Measurements from ENCODE around the gene NUFIP1. TPM values are rescaled to one million over a fixed set of nuclear protein-coding genes. Genes with fewer than 3 reads are reported as not detected.

The NUFIP1 gene
- polyA plus RNA-seq, 6 donors from 2014 or later = 4.0 to 5.4 (median 4.9) TPM

DNA sequence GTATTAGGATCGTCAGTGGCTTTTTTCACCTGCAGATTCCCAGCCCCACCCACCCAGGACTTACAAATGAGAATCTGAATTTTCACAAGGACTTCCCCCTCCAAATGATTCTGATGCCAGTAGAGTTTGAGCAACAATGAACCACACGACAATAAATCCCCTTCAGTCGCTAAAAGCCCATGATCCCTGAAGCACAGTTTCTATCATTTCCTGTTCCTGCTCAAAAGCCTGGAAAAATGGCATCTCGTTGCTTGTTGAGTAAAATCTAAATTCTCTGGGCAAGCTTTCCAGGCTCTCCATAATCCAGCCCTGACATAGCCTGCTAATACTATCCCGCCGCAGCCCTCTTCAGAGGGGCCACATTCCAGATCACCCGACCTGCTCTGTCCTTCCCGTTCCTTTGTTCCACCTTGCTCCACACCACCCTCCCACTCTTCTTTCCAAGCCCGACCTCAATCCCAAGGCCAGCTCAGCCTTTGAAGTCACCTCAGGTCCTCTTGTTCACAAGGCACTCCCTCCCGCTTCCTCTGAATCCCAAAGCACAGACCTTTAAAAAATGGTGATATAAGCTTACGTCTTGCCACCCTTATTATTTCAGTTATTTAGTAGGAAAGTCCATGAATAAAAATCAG lies 67.9 kb downstream of the NUFIP1 start:
- H3K4me1 Mint-ChIP-seq = no peaks in the 10 kb centered on the region
- no peak for ATAC-seq (ENCODE audit: low read depth in 2 of 2)
- H3K27me3 Mint-ChIP-seq = peaks cover 15 to 24% (median 19%) of the 10 kb centered on the region in 3 donors
- peak overlapping the region in 3 of 8 donors; percentile 25 to 58 (median 44) for H3K4me3 Mint-ChIP-seq
- no peak for DNase-seq
- H3K27ac Mint-ChIP-seq = peak overlapping the region in 2 of 6 donors; percentile 53 to 87
- no peaks in the 10 kb centered on the region for H3K9me3 Mint-ChIP-seq
- no peaks in the 10 kb centered on the region for H3K36me3 Mint-ChIP-seq

DNA sequence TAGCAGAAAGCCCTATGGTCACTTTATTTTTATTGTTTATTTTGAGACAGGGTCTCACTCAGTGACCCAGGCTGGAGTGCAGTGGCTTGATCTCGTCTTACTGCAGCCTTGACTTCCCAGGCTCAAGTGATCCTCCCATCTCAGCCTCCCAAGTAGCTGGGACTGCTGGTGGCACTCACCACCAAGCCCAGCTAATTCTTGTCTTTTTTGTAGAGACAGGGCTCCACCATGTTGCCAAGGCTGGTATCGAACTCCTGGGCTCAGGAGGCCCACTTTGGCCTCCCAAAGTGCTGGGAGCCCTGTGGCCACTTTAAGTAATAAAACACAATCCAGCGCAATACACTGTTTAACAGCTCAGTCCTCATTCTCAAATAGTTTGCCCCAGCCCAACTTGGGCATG lies 69.3 kb downstream of the NUFIP1 start:
- Mint-ChIP-seq H3K36me3 (no peaks in the 10 kb centered on the region), H3K9me3 (no peaks in the 10 kb centered on the region), H3K4me1 (no peaks in the 10 kb centered on the region), H3K27me3 (peaks cover 6 to 10% (median 8%) of the 10 kb centered on the region in 3 donors), H3K27ac (no peak overlapping the region), H3K4me3 (peak overlapping the region in 4 of 8 donors; percentile 16 to 65 (median 41))
- ATAC-seq (ENCODE audit: low read depth in 2 of 2) = no peak
- no peak for DNase-seq

DNA sequence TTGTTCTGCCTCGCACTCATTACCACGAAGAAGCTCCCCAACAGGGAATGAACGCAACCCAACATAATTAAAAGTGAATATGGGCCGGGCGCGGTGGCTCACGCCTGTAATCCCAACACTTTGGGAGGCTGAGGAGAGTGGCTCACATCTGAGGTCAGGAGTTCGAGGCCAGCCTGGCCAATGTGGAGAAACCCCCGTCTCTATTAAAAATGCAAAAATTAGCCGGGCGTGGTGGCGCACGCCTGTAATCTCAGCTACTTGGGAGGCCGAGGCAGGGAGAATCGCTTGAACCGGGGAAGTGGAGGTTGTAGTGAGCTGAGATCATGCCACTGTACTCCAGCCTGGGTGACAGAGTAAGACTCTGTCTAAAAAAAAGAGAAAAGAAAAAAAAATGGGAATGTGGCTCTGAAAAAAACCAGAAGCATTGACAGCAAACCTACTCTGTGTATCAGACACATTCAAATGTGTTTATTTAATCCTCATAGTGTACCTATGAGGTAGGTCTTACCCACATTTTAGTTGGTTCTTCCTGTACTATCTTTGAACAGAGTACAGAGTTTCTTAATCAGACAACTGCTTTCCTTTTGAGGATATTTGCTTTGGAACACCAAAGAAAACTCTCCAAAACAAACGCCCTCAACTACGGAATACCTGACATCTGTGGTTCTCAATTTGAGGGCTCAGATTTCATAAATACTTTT lies 70.0 kb downstream of the NUFIP1 start:
- peak overlapping the region in 2 of 8 donors; percentile 26 to 37 for H3K4me3 Mint-ChIP-seq
- DNase-seq = no peak
- no peaks in the 10 kb centered on the region for H3K9me3 Mint-ChIP-seq
- no peaks in the 10 kb centered on the region for H3K36me3 Mint-ChIP-seq
- peaks cover 0 to 3% (median 3%) of the 10 kb centered on the region in 3 donors for H3K27me3 Mint-ChIP-seq
- no peak for ATAC-seq (ENCODE audit: low read depth in 2 of 2)
- no peaks in the 10 kb centered on the region for H3K4me1 Mint-ChIP-seq
- peak overlapping the region in 2 of 6 donors; percentile 56 to 79 for H3K27ac Mint-ChIP-seq

DNA sequence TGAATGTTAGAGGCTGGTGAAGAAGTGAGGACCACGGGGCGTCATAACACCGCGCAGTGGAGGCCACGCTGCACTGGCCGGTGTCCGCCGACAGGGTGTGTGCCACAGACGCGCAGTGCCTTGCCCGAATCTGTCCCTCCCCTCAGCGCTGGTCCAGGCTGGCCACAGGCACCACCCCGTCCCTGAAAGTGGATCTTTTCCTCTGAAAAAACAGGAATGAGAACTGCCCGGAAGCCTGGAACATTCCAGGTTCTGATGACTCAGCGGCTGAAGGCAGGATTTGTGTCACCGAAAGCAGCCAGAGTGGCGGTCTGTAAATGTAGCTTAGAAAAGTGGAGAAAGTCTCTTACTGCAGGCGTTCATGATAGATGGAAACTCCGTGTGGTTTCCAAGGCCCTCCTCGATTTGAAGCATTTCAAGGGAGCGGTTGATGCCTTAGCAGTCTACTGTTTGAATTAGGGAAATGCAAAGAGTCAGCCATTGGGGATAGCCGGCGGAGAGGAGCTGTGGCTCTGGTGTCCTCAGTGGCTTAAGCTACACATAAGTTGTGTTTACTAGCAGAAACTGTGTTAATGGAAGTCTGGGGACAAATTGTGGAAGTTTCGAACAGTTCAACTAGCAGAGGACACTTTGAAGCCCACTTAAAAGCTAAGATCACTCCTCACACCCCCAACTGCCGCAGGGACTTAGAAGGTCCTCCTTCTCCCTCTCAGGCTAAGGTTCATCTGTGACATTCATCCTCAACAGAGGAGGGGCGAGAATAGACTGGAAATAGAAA lies 70.8 kb downstream of the NUFIP1 start:
- ATAC-seq (ENCODE audit: low read depth in 2 of 2) (peak; percentile 72 to 75), DNase-seq (peak; percentile 85)
- Mint-ChIP-seq H3K4me1 (no peaks in the 10 kb centered on the region), H3K27ac (no peak overlapping the region), H3K4me3 (no peak overlapping the region), H3K27me3 (no peaks in the 10 kb centered on the region), H3K9me3 (no peaks in the 10 kb centered on the region), H3K36me3 (no peaks in the 10 kb centered on the region)

DNA sequence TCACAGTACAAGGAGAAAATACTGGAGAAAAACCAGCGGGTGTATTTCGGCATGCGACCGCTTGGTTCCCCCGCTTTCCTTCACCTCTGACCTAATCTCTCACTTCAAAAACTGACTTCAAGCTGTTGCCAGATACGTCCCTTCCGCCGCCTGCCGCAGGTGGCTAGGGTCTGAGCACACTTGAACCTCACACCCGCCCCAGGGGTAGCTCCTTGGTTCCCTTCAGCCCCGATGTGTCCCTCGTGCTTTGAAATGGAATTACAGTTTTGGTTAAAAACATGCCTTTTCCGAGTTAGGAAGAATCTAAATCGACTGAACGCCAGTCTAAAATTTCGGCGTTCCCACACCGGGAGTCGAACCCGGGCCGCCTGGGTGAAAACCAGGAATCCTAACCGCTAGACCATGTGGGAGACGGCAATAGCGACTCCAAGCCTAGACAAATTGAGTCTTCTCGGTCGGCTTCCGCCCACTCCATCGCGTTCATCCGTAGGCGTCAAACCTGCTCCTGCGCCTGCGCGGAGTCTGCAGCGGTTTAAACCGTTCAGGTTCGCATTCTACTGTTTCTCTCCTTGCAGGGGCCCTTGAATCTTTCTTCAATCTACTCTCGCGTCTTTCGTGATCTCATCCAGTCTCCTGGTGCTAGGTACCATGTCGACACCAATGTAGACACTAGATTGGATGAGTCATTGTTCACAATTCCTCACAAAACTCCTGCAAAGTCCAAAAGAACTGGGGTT lies 71.5 kb downstream of the NUFIP1 start:
- no peak overlapping the region for H3K27ac Mint-ChIP-seq
- H3K36me3 Mint-ChIP-seq = no peaks in the 10 kb centered on the region
- H3K9me3 Mint-ChIP-seq = no peaks in the 10 kb centered on the region
- no peaks in the 10 kb centered on the region for H3K4me1 Mint-ChIP-seq
- H3K27me3 Mint-ChIP-seq = no peaks in the 10 kb centered on the region
- no peak overlapping the region for H3K4me3 Mint-ChIP-seq
- DNase-seq (peak; percentile 95), ATAC-seq (ENCODE audit: low read depth in 2 of 2) (peak; percentile 79 to 83)

DNA sequence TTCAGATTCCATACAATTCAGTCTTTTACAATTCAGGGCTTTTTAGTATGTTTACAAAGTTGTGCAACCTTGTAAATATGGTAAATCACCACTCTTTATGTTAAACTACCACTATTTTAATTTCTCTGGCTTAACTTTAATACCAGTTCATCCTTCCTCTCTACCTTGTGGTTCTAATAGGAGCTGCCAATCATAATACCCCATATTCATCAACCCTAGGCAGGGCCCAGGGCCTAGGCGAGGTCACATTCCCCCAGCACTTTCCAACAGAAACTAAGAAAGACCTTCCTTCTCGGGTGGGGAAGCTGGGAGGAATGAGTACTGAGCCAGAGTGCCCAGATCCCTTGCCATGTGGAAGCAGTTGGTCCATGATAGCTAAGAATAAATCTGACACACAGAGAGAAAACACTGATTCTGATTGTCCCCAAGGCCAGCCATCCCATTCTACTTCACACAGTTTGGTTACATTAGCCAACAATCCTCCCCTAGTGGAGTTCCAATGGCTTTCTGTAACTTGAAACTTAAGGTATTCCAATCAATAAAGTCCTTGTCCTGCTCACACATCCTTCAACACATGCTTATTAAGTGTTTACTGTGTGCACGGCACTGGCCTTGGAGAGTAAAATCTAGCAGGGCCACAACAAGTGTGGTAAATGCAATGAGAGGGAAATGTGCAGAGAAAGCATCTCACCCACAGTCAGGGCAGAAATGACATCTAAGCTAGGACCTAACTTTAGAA lies 76.8 kb downstream of the NUFIP1 start:
- Mint-ChIP-seq H3K4me1 (no peaks in the 10 kb centered on the region), H3K4me3 (no peak overlapping the region), H3K27ac (no peak overlapping the region), H3K9me3 (peaks cover 1 to 18% (median 15%) of the 10 kb centered on the region in 7 donors), H3K27me3 (peaks cover 0 to 12% (median 5%) of the 10 kb centered on the region in 3 donors), H3K36me3 (peaks cover 0 to 8% of the 10 kb centered on the region in 2 donors)
- DNase-seq (no peak), ATAC-seq (ENCODE audit: low read depth in 2 of 2) (no peak)

DNA sequence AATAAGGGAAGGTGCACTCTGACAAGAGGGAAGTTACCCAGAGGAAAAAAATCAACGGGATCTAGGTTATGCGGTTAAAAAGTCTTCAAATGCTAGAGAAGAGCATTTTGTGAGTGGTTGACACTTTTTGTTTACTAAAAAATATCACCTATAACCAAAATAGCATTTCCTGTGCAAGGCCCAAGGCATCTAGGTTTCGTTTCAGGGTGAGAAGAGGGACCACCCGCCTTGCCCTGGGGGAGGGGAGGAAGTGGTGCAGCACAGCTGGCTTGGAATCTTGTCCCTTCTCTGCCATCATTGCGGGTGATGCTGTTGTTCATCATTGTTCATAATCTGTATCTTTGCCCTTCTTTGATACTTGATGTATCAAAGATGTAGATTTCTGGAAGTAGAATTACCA lies 80.6 kb downstream of the NUFIP1 start:
- ATAC-seq (ENCODE audit: low read depth in 2 of 2) (no peak), DNase-seq (no peak)
- peaks cover 1 to 18% (median 15%) of the 10 kb centered on the region in 7 donors for H3K9me3 Mint-ChIP-seq
- H3K36me3 Mint-ChIP-seq = peaks cover 0 to 8% of the 10 kb centered on the region in 2 donors
- H3K4me3 Mint-ChIP-seq = no peak overlapping the region
- H3K27ac Mint-ChIP-seq = no peak overlapping the region
- H3K27me3 Mint-ChIP-seq = peaks cover 4 to 24% (median 22%) of the 10 kb centered on the region in 3 donors
- H3K4me1 Mint-ChIP-seq = no peaks in the 10 kb centered on the region

DNA sequence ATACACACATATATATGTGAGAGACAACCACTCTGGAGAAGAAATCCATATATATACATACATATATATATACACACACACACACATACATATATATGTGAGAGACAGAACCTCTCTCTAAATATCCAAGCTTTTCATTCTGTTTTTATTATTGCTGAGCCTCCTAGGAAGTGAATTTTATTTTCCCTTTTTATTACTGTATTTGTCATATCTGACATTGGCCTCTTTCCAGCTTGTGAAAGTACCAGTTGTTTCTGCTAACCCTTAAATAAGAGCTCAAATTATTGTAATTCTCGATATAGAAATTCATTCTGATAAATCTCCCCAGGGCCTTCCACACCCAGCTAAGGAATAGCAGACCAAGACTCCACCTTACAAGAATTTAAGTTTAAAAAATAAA lies 81.0 kb downstream of the NUFIP1 start:
- no peak overlapping the region for H3K4me3 Mint-ChIP-seq
- peaks cover 4 to 26% (median 22%) of the 10 kb centered on the region in 3 donors for H3K27me3 Mint-ChIP-seq
- H3K9me3 Mint-ChIP-seq = peaks cover 1 to 18% (median 15%) of the 10 kb centered on the region in 7 donors
- ATAC-seq (ENCODE audit: low read depth in 2 of 2) = no peak
- DNase-seq = no peak
- no peaks in the 10 kb centered on the region for H3K4me1 Mint-ChIP-seq
- peaks cover 0 to 8% of the 10 kb centered on the region in 2 donors for H3K36me3 Mint-ChIP-seq
- no peak overlapping the region for H3K27ac Mint-ChIP-seq

DNA sequence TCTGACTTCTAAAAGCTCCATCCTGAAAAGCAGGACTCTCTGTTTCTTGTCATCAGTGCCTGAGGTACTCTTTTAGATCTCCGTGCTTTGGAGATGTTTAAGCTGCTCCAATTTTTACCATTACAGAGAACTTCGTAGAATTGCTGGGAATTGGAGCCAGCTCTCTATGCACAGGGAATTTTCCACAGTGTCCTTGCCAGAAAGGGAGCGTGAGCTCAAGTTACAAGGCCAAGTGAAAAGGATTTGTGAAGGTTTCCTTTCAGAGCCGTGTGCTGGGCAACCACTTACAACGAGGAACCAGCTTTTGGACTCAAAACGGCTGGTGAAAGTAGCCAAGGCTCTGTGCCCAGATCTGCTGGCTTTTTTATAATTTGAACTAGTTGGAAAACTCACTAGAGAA lies 82.6 kb downstream of the NUFIP1 start:
- Mint-ChIP-seq H3K36me3 (peaks cover 0 to 2% of the 10 kb centered on the region in 2 donors), H3K27me3 (peaks cover 4 to 31% (median 28%) of the 10 kb centered on the region in 3 donors), H3K9me3 (peaks cover 0 to 13% (median 9%) of the 10 kb centered on the region in 7 donors), H3K4me1 (no peaks in the 10 kb centered on the region), H3K27ac (no peak overlapping the region), H3K4me3 (no peak overlapping the region)
- ATAC-seq (ENCODE audit: low read depth in 2 of 2) (no peak), DNase-seq (no peak)

DNA sequence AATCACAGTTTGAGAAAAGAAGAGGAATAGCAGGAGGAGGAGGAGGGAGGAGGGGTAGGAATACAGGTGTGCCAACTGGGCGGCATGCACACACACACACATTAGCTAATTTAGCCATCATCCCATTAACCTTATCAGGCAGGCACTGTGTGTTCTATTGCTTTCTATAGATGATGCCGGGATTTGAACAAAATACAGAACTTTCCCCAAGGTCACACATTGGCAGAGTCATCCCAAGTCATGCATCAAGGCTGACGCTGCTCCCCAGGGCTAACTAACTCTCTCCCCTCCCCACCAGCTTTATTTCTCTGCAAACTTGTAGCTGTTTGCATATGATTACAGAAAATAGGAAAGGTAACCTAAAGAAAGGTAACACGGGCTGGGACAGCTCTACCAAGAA lies 83.0 kb downstream of the NUFIP1 start:
- Mint-ChIP-seq H3K9me3 (peaks cover 0 to 9% (median 6%) of the 10 kb centered on the region in 7 donors), H3K4me3 (no peak overlapping the region), H3K27ac (peak overlapping the region in 1 of 6 donors; percentile 37), H3K36me3 (no peaks in the 10 kb centered on the region), H3K27me3 (peaks cover 4 to 34% (median 29%) of the 10 kb centered on the region in 3 donors), H3K4me1 (no peaks in the 10 kb centered on the region)
- no peak for DNase-seq
- ATAC-seq (ENCODE audit: low read depth in 2 of 2) = no peak

DNA sequence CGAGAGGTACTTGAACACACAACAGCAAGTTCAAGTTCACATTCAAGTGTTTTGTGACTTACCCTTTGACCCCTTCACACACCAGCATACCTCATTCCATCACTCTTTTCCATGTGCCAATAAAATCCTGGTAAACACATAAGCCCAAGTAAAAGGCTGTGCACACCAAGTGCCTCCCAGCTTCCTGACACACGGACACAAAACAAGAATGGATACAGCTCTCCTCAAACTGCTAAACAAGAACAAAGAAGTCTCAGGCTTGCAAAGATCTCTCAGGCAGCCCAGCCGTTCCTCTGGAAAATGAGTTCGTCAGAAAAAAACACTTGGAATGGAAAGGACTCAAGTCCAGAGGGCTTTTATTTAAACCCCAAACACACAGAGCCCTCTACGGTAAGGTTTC lies 83.7 kb downstream of the NUFIP1 start:
- Mint-ChIP-seq H3K27ac (no peak overlapping the region), H3K9me3 (peaks cover 0 to 2% (median 0%) of the 10 kb centered on the region in 7 donors), H3K36me3 (no peaks in the 10 kb centered on the region)

DNA sequence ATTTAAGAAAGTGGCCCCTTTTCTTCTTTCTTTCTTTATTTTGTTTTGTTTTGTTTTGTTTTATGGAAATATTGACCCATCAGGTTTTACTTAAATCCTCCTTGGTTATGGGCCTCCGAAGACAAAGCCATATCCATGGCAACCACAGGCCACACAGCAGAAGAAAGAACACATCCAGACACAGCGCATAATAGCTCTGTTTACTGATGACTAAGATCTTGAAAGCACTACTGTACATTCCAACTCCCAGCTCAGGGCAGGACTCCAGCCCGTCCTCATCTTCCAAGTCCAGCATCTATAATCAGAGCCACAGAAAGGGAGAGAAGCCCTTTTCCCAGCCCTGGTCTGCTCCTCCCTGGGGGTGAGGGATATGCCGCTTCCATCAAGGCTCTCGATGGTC lies 84.3 kb downstream of the NUFIP1 start:
- no peaks in the 10 kb centered on the region for H3K4me1 Mint-ChIP-seq
- no peak overlapping the region for H3K27ac Mint-ChIP-seq
- H3K36me3 Mint-ChIP-seq = no peaks in the 10 kb centered on the region
- no peak overlapping the region for H3K4me3 Mint-ChIP-seq
- peaks cover 4 to 41% (median 34%) of the 10 kb centered on the region in 3 donors for H3K27me3 Mint-ChIP-seq
- DNase-seq = no peak
- no peaks in the 10 kb centered on the region for H3K9me3 Mint-ChIP-seq
- no peak for ATAC-seq (ENCODE audit: low read depth in 2 of 2)

More for the DNA sequence above, 83.7 kb downstream of the NUFIP1 start:
- Mint-ChIP-seq H3K4me1 (no peaks in the 10 kb centered on the region), H3K27me3 (peaks cover 4 to 41% (median 34%) of the 10 kb centered on the region in 3 donors), H3K4me3 (no peak overlapping the region)
- no peak for ATAC-seq (ENCODE audit: low read depth in 2 of 2)
- DNase-seq = no peak

All from naive B cell (primary cell).